HG02588 (cell line): ENCODE data around the gene SRPK1.

Experiments
- ATAC-seq: cut with Tn5 transposase; IDR thresholded peaks from one replicate; pipeline ENCODE4 v1.9.1; 2021; ENCODE audit warnings: mild to moderate bottlenecking, moderate library complexity; ENCODE audit not compliant: unreplicated experiment

The SRPK1 gene

GRCh38 chr6:35829306-35829705, 91.6 kb downstream of the SRPK1 start:
- ATAC-seq, result no peak

GRCh38 chr6:35824552-35825192, 96.2 kb downstream of the SRPK1 start:
- no peak for ATAC-seq

GRCh38 chr6:35823601-35824000, 97.3 kb downstream of the SRPK1 start:
- no peak for ATAC-seq

- no peak for ATAC-seq
Measured at GRCh38 chr6:35817515-35817914, 103.4 kb downstream of the SRPK1 start.

- ATAC-seq, result no peak
Measured at GRCh38 chr6:35811699-35811995, 109.3 kb downstream of the SRPK1 start.

- ATAC-seq, result no peak
Measured at GRCh38 chr6:35810971-35811698, 109.8 kb downstream of the SRPK1 start.

- no peak for ATAC-seq
Measured at GRCh38 chr6:35809809-35810208, 111.1 kb downstream of the SRPK1 start.

GRCh38 chr6:35808688-35809087, 112.2 kb downstream of the SRPK1 start:
- no peak for ATAC-seq

GRCh38 chr6:35804996-35805736, 115.7 kb downstream of the SRPK1 start, which contains the start of gene LHFPL5:
LHFPL5 (plus strand) TSS chr6:35805352; CDS start chr6:35805671, 319 bp downstream.
- ATAC-seq, result no peak

GRCh38 chr6:35801148-35801547, 119.8 kb downstream of the SRPK1 start:
- no peak for ATAC-seq

- ATAC-seq, result no peak
Measured at GRCh38 chr6:35798706-35799105, 122.2 kb downstream of the SRPK1 start.

GRCh38 chr6:35797837-35798526, 122.9 kb downstream of the SRPK1 start:
- ATAC-seq, result no peak

- no peak for ATAC-seq
Measured at GRCh38 chr6:35796236-35796635, 124.7 kb downstream of the SRPK1 start.

GRCh38 chr6:35795453-35796071, 125.3 kb downstream of the SRPK1 start:
- no peak for ATAC-seq

- ATAC-seq, result no peak
Measured at GRCh38 chr6:35794536-35795452, 126.1 kb downstream of the SRPK1 start.

- ATAC-seq, result no peak
Measured at GRCh38 chr6:35790683-35791082, 130.2 kb downstream of the SRPK1 start.

- no peak for ATAC-seq
Measured at GRCh38 chr6:35788423-35788982, 132.4 kb downstream of the SRPK1 start.

GRCh38 chr6:35787266-35788218, 133.4 kb downstream of the SRPK1 start:
- no peak for ATAC-seq
